Measurements from ENCODE around the gene AEBP1. TPM values are rescaled to one million over a fixed set of nuclear protein-coding genes. Genes with fewer than 3 reads are reported as not detected.

AEBP1 gene
- total RNA-seq, 2 donors from 2014 or later: 39.2 to 51.9 TPM

DNA sequence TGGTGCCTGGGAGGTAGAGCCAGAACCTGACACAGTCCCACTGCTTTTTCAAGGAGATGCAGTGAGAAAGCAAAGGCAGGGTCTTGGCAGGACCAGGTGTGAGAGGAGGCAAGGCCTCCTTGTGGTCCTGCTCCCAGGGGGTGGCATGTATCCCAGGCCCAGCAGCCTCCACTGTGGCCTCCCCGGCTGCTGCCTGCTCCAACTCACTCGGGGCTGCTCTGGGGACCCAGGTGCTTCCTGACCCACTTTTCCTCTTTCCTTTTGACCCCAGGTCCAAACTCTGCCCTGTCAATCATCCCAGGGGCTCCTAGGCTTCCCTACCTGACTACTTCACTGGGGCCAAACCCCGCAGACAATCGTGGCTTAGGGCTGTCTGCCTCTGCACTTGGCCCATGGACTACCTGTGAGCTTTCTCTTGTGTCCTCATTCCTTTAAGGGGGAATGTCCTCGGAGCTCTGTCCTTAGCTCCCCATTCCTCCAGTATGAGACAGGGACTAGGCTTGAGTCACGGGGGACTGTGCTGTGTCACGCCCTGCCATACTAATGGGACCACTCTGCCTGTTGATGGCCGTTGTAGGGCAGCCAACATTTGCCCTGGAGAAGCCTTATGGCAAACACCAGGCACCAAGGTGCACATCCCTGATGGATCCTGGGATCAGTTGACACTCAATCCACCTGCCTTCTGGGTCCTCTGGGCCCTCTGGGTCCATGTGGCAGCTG lies 1.1 kb upstream of the AEBP1 start:
- Histone ChIP-seq H3K9me3 (no peaks in the 10 kb centered on the region), H3K36me3 (replicated peaks in 1 of 2; ENCODE audit: insufficient read depth in 1 of 2, low read depth in 2 of 2) (no peaks in the 10 kb centered on the region), H3K27ac (no peak overlapping the region), H3K27me3 (peaks cover 0 to 7% of the 10 kb centered on the region in 2 donors), H3K4me3 (no peak overlapping the region), H3K4me1 (peaks cover 7% of the 10 kb centered on the region)
- whole genome bisulfite sequencing, 2 donors: 75 to 81% methylated on average over 5 to 8 of the region's 8 CpGs
- intact Hi-C loops (cut with DNase I): no loop called here
- ATAC-seq (no peak), DNase-seq (no peak)
- TF ChIP-seq CTCF (IDR thresholded peaks at IDR 0.05): no peak
- TF ChIP-seq POLR2A (IDR thresholded peaks at IDR 0.05): no peak

DNA sequence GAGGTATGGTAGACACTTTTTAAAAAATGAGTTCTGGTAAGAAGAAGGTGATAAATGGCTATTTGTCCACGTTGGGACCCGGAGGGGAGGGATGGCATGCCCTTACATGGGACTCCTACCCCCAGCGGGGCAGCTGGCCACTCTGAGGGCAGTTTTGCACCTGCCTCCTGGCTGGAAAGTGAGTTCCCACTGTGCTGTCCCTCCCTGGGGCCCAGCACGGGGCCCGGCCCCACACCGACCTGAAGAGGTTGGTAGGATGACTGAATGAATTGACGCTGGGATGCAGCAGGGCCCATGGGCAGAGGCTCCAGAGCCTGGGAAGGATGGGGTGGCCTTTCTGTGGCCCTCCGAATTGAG lies 601 bp upstream of the AEBP1 start:
- Histone ChIP-seq H3K27ac (no peak overlapping the region), H3K27me3 (peaks cover 0 to 7% of the 10 kb centered on the region in 2 donors), H3K4me1 (peaks cover 7% of the 10 kb centered on the region), H3K36me3 (replicated peaks in 1 of 2; ENCODE audit: insufficient read depth in 1 of 2, low read depth in 2 of 2) (no peaks in the 10 kb centered on the region), H3K9me3 (no peaks in the 10 kb centered on the region), H3K4me3 (no peak overlapping the region)
- 66 to 79% methylated on average over 5 to 8 of the region's 8 CpGs for WGBS, 2 donors
- no peak for DNase-seq
- no peak for TF ChIP-seq POLR2A (IDR thresholded peaks at IDR 0.05)
- no peak for TF ChIP-seq CTCF (IDR thresholded peaks at IDR 0.05)
- intact Hi-C loops (cut with DNase I): no loop called here
- no peak for ATAC-seq

DNA sequence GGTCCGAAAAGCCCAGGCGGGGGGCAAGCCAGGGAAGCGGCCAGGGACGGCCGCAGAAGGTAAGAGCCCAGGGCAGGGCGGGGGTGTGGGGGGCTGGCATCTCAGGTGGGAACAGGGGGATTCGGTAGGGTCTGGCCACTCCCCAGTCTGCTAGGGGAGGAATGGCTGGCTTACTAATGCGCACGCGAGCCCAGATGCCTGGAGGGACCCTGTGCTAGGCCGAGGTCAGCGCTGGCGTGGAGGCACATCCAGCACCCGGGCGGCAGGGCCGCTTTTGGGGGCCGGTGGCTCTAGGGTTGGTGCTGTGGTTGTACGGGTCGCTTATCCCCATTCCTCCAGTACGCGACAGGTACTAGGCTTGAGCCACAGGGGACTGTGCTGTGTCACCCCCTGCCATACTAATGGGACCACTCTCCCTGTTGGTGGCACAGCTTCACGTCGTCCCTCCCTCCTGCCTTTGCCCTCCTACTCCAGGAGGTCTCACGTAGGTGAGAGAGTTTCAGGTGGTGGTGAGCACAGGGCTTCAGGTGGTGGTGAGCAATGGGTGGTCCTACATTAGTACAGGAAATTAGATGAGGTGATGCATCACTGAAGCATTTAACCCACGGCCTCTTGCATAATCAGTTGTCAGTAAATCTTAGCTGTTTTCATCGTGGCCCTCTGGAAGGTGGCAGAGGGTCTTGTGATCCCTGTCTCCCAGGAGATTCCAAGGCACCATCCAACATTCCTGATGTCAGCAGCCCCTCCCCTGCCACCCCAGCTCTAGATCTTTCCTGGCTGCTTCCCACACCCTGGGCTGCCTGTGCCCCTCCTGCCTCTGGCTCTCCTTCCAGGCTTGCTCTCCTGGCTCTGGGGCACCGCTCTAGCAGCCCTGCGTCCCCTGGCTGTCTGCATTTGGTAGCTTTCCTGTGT lies 971 bp downstream of the AEBP1 start:
- H3K36me3 ChIP-seq (replicated peaks in 1 of 2; ENCODE audit: insufficient read depth in 1 of 2, low read depth in 2 of 2): no peaks in the 10 kb centered on the region
- no peak overlapping the region for H3K4me3 ChIP-seq
- no peak for TF ChIP-seq POLR2A (IDR thresholded peaks at IDR 0.05)
- TF ChIP-seq CTCF (IDR thresholded peaks at IDR 0.05): no peak
- H3K27ac ChIP-seq: peak overlapping the region in 2 of 4 donors; percentile 36 to 44
- peaks cover 0 to 7% of the 10 kb centered on the region in 2 donors for H3K27me3 ChIP-seq
- peaks cover 7% of the 10 kb centered on the region for H3K4me1 ChIP-seq
- no peak for DNase-seq
- no peak for ATAC-seq
- intact Hi-C loops (cut with DNase I): no loop called here
- no peaks in the 10 kb centered on the region for H3K9me3 ChIP-seq
- 51 to 57% methylated on average over 18 to 28 of the region's 28 CpGs for WGBS, 2 donors

DNA sequence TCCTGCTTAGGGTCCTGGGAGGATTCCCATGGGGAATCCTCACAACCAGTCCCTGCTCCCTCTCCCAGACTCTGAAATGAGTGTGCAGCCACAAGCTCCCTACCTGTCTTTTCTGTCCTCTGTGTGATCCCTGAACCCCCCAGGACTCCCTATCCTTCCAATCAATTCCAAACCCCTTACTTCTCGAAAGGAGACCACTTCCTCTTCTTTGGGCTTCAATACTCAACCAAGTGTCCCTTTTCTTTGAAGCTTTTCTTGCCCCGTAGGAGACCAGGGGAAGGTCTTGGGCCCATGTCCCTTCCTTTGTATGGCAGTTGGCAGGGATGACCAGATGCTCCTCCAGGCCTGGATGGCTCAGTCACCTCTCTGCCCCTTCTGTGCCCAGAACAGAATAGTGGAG lies 1.7 kb downstream of the AEBP1 start:
- Histone ChIP-seq H3K27me3 (peaks cover 0 to 7% of the 10 kb centered on the region in 2 donors), H3K4me3 (no peak overlapping the region), H3K9me3 (no peaks in the 10 kb centered on the region), H3K4me1 (peaks cover 7% of the 10 kb centered on the region), H3K27ac (no peak overlapping the region), H3K36me3 (replicated peaks in 1 of 2; ENCODE audit: insufficient read depth in 1 of 2, low read depth in 2 of 2) (no peaks in the 10 kb centered on the region)
- TF ChIP-seq CTCF (IDR thresholded peaks at IDR 0.05) (no peak), POLR2A (IDR thresholded peaks at IDR 0.05) (no peak)
- intact Hi-C loops (cut with DNase I): no loop called here
- ATAC-seq (no peak), DNase-seq (no peak)
- WGBS, 2 donors: 70 to 79% methylated on average over 2 of the region's 2 CpGs
